Urinary bladder (tissue), 4 donors: Measurements from ENCODE around the gene PTPRN2. TPM values are rescaled to one million over a fixed set of nuclear protein-coding genes. Genes with fewer than 3 reads are reported as not detected.
"Not testable (repeated sequence)": the region's sequence is repeated elsewhere in the genome, so short reads cannot be mapped to it uniquely, and the experiment has no call there.

Experiments used
- DNase-seq: peaks from one replicate; pipeline ENCODE4 v3.0.0-alpha.2; 2015; ENCODE audit errors: extremely low spot score
- H3K27ac ChIP-seq: one replicate; pipeline ENCODE4 v1.5.1; 2013; ENCODE audit warnings: low read depth, mild to moderate bottlenecking, moderate library complexity
- H3K36me3 ChIP-seq: one replicate; pipeline ENCODE4 v1.6.1; 2013; ENCODE audit warnings: mild to moderate bottlenecking, moderate library complexity; ENCODE audit not compliant: insufficient read depth
- H3K4me1 ChIP-seq: one replicate; pipeline ENCODE4 v1.6.1; 2013; ENCODE audit warnings: mild to moderate bottlenecking, moderate library complexity; ENCODE audit not compliant: insufficient read depth
- H3K4me3 ChIP-seq: one replicate; pipeline ENCODE4 v1.5.1; 2013; ENCODE audit warnings: low read depth, low read length
- WGBS: extraction: QIAGEN DNeasy Blood & Tissue Kit; methylation state at CpG from one replicate; pipeline ENCODE4 v1.1.7; 2013; 5-methylcytosine and 5-hydroxymethylcytosine counted together
- polyA plus RNA-seq: library from polyadenylated mRNA; stranded (reverse); fragments of 200-250 nt; gene quantifications from one replicate; pipeline ENCODE4 v1.2.3, GENCODE V29; 2013
- total RNA-seq: library from RNA; depleted of rRNA; stranded (reverse); fragments of >200 nt; gene quantifications from one replicate; pipeline ENCODE4 v1.2.3, GENCODE V29; 2014
- donor health status: healthy with polysubstance abuse.
- donor health status: healthy.

Gene PTPRN2
- total and polyA plus RNA-seq, 2 donors: 2.8 to 4.4 TPM

- DNase-seq: no peak
- Histone ChIP-seq H3K36me3 (no peaks in the 10 kb centered on the region), H3K4me3 (no peak overlapping the region), H3K27ac (no peak overlapping the region), H3K4me1 (no peaks in the 10 kb centered on the region)
- WGBS: 77% methylated on average over 13 of the region's 13 CpGs
Observed at GRCh38 chr7:158419238-158419785, 168.3 kb downstream of the PTPRN2 start.

GRCh38 chr7:158418395-158418794, 169.2 kb downstream of the PTPRN2 start:
- H3K4me3 ChIP-seq, DNase-seq, H3K27ac ChIP-seq, H3K36me3 ChIP-seq, H3K4me1 ChIP-seq: not testable (repeated sequence)
- 89% methylated on average over 14 of the region's 14 CpGs for WGBS

- no peaks in the 10 kb centered on the region for H3K4me1 ChIP-seq
- WGBS: 77% methylated on average over 5 of the region's 5 CpGs
- DNase-seq: no peak
- H3K36me3 ChIP-seq: no peaks in the 10 kb centered on the region
- no peak overlapping the region for H3K27ac ChIP-seq
- no peak overlapping the region for H3K4me3 ChIP-seq
Observed at GRCh38 chr7:158416283-158416933, 171.2 kb downstream of the PTPRN2 start.

GRCh38 chr7:158415316-158415715, 172.3 kb downstream of the PTPRN2 start:
- WGBS: 94% methylated on average over 6 of the region's 6 CpGs
- no peaks in the 10 kb centered on the region for H3K36me3 ChIP-seq
- H3K27ac ChIP-seq: no peak overlapping the region
- no peak overlapping the region for H3K4me3 ChIP-seq
- no peak for DNase-seq
- no peaks in the 10 kb centered on the region for H3K4me1 ChIP-seq

- no peak for DNase-seq
- H3K27ac ChIP-seq: no peak overlapping the region
- 75% methylated on average over 16 of the region's 16 CpGs for WGBS
- no peaks in the 10 kb centered on the region for H3K4me1 ChIP-seq
- H3K4me3 ChIP-seq: no peak overlapping the region
- no peaks in the 10 kb centered on the region for H3K36me3 ChIP-seq
Observed at GRCh38 chr7:158414486-158414961, 173.1 kb downstream of the PTPRN2 start.

- H3K4me3 ChIP-seq: no peak overlapping the region
- H3K4me1 ChIP-seq: no peaks in the 10 kb centered on the region
- WGBS: 84% methylated on average over 11 of the region's 11 CpGs
- DNase-seq: no peak
- H3K27ac ChIP-seq: no peak overlapping the region
- H3K36me3 ChIP-seq: no peaks in the 10 kb centered on the region
Observed at GRCh38 chr7:158414002-158414401, 173.6 kb downstream of the PTPRN2 start.

GRCh38 chr7:158411232-158411950, 176.2 kb downstream of the PTPRN2 start:
- WGBS: 93% methylated on average over 24 of the region's 24 CpGs
- DNase-seq: no peak
- no peak overlapping the region for H3K4me3 ChIP-seq
- H3K27ac ChIP-seq: no peak overlapping the region
- no peaks in the 10 kb centered on the region for H3K4me1 ChIP-seq
- no peaks in the 10 kb centered on the region for H3K36me3 ChIP-seq

GRCh38 chr7:158410720-158411119, 176.9 kb downstream of the PTPRN2 start:
- H3K36me3 ChIP-seq: no peaks in the 10 kb centered on the region
- no peak overlapping the region for H3K4me3 ChIP-seq
- DNase-seq: no peak
- no peak overlapping the region for H3K27ac ChIP-seq
- no peaks in the 10 kb centered on the region for H3K4me1 ChIP-seq
- WGBS: 86% methylated on average over 12 of the region's 12 CpGs

- Histone ChIP-seq H3K36me3 (no peaks in the 10 kb centered on the region), H3K27ac (no peak overlapping the region), H3K4me3 (no peak overlapping the region), H3K4me1 (no peaks in the 10 kb centered on the region)
- 80% methylated on average over 13 of the region's 13 CpGs for WGBS
- no peak for DNase-seq
Observed at GRCh38 chr7:158409816-158410330, 177.8 kb downstream of the PTPRN2 start.

GRCh38 chr7:158409120-158409519, 178.5 kb downstream of the PTPRN2 start:
- Histone ChIP-seq H3K27ac (no peak overlapping the region), H3K4me1 (no peaks in the 10 kb centered on the region), H3K36me3 (no peaks in the 10 kb centered on the region), H3K4me3 (no peak overlapping the region)
- DNase-seq: no peak
- WGBS: 82% methylated on average over 5 of the region's 5 CpGs

GRCh38 chr7:158408318-158408920, 179.2 kb downstream of the PTPRN2 start:
- no peak for DNase-seq
- H3K27ac ChIP-seq: no peak overlapping the region
- H3K36me3 ChIP-seq: no peaks in the 10 kb centered on the region
- 47% methylated on average over 12 of the region's 12 CpGs for WGBS
- H3K4me1 ChIP-seq: no peaks in the 10 kb centered on the region
- H3K4me3 ChIP-seq: no peak overlapping the region

- Histone ChIP-seq H3K36me3 (no peaks in the 10 kb centered on the region), H3K4me1 (no peaks in the 10 kb centered on the region), H3K27ac (no peak overlapping the region), H3K4me3 (no peak overlapping the region)
- no peak for DNase-seq
- 80% methylated on average over 17 of the region's 17 CpGs for WGBS
Observed at GRCh38 chr7:158407581-158408317, 179.9 kb downstream of the PTPRN2 start.

GRCh38 chr7:158406801-158407200, 180.8 kb downstream of the PTPRN2 start:
- Histone ChIP-seq H3K27ac (no peak overlapping the region), H3K4me3 (no peak overlapping the region), H3K36me3 (no peaks in the 10 kb centered on the region), H3K4me1 (no peaks in the 10 kb centered on the region)
- 72% methylated on average over 11 of the region's 11 CpGs for WGBS
- no peak for DNase-seq
